ENCODE results near the gene RBM20.
"Not testable (repeated sequence)": the region's sequence is repeated elsewhere in the genome, so short reads cannot be mapped to it uniquely, and the experiment has no call there.

GRCh38 chr10:110867011-110867806 is 223.1 kb downstream of the RBM20 start:
- not testable (repeated sequence) for TF ChIP-seq GATA3 (IDR thresholded peaks at IDR 0.05; ENCODE audit: borderline replicate concordance); RAD21 (conservative IDR thresholded peaks at IDR 0.05 in 1 of 2, IDR thresholded peaks at IDR 0.05 in 1 of 2); EP300 (IDR thresholded peaks at IDR 0.05); SMC3 (IDR thresholded peaks at IDR 0.05); MYC (IDR thresholded peaks at IDR 0.05; ENCODE audit: borderline replicate concordance, low read length)

Measured in A549 (cell line).